GM19328 (cell line): ENCODE results near the gene TKFC.

Experiments
- ATAC-seq: cut with Tn5 transposase; IDR thresholded peaks from one replicate; pipeline ENCODE4 v1.9.1; 2021; ENCODE audit warnings: mild to moderate bottlenecking, moderate library complexity; ENCODE audit not compliant: unreplicated experiment

Gene TKFC

GRCh38 chr11:61332797-61333549, at the start of gene TKFC, which contains the start of gene DDB1:
Gene TKFC, plus strand, starts transcription at chr11:61333228. Its CDS starts 1,501 bp downstream, at chr11:61334729.
Gene DDB1, minus strand, starts transcription at chr11:61333105. Its CDS starts 137 bp downstream, at chr11:61332968.
- peak; percentile 78 for ATAC-seq

GRCh38 chr11:61283613-61284012, 49.4 kb upstream of the TKFC start:
- no peak for ATAC-seq

- no peak for ATAC-seq
Measured at GRCh38 chr11:61287338-61287977, 45.6 kb upstream of the TKFC start.

GRCh38 chr11:61290905-61291690, 41.9 kb upstream of the TKFC start:
- no peak for ATAC-seq

- ATAC-seq, result no peak
Measured at GRCh38 chr11:61292356-61292755, 40.7 kb upstream of the TKFC start.

GRCh38 chr11:61293867-61294716, 38.9 kb upstream of the TKFC start:
- peak; percentile 29 for ATAC-seq

- ATAC-seq, result peak; percentile 72
Measured at GRCh38 chr11:61294717-61295595, 38.1 kb upstream of the TKFC start, which contains the start of gene VWCE. Gene VWCE, minus strand, starts transcription at chr11:61295316. Its CDS starts 279 bp downstream, at chr11:61295037.

- no peak for ATAC-seq
Measured at GRCh38 chr11:61295596-61295926, 37.5 kb upstream of the TKFC start.

GRCh38 chr11:61297341-61297740, 35.7 kb upstream of the TKFC start:
- no peak for ATAC-seq

GRCh38 chr11:61297746-61298145, 35.3 kb upstream of the TKFC start:
- ATAC-seq, result no peak

GRCh38 chr11:61298663-61299244, 34.3 kb upstream of the TKFC start:
- no peak for ATAC-seq

- ATAC-seq, result no peak
Measured at GRCh38 chr11:61302550-61302949, 30.5 kb upstream of the TKFC start.

GRCh38 chr11:61303725-61304124, 29.3 kb upstream of the TKFC start:
- no peak for ATAC-seq

GRCh38 chr11:61305417-61305816, 27.6 kb upstream of the TKFC start:
- ATAC-seq, result no peak

- no peak for ATAC-seq
Measured at GRCh38 chr11:61306221-61306620, 26.8 kb upstream of the TKFC start.

- no peak for ATAC-seq
Measured at GRCh38 chr11:61307354-61307753, 25.7 kb upstream of the TKFC start.

GRCh38 chr11:61309141-61309540, 23.9 kb upstream of the TKFC start:
- ATAC-seq, result no peak

- ATAC-seq, result no peak
Measured at GRCh38 chr11:61309739-61310138, 23.3 kb upstream of the TKFC start.

GRCh38 chr11:61310749-61311148, 22.3 kb upstream of the TKFC start:
- ATAC-seq, result no peak
